Measurements from ENCODE around the gene OR2AK2.

Gene OR2AK2

GRCh38 chr1:247964933-247965332 lies at the start of gene OR2AK2:
OR2AK2 (plus strand) TSS chr1:247965233; CDS start chr1:247965377, 144 bp downstream.
- DNase-seq: no peak

GRCh38 chr1:247919952-247920351 lies 45.1 kb upstream of the OR2AK2 start, which contains the start of gene OR2T8:
OR2T8 (plus strand) TSS chr1:247920252; CDS start chr1:247921018, 766 bp downstream.
- no peak for DNase-seq

- DNase-seq: no peak
Measured at GRCh38 chr1:247923941-247924340, 41.1 kb upstream of the OR2AK2 start.

GRCh38 chr1:247924868-247925267 lies 40.2 kb upstream of the OR2AK2 start, which contains the start of gene OR2AJ1:
OR2AJ1 (plus strand) TSS chr1:247924889; CDS start chr1:247933769, 8,880 bp downstream.
- no peak for DNase-seq

GRCh38 chr1:247933989-247934388 lies 31.0 kb upstream of the OR2AK2 start:
- DNase-seq: no peak

GRCh38 chr1:247935781-247936180 lies 29.3 kb upstream of the OR2AK2 start:
- no peak for DNase-seq

- DNase-seq: no peak
Measured at GRCh38 chr1:247936415-247936814, 28.6 kb upstream of the OR2AK2 start.

GRCh38 chr1:247936965-247937734 lies 27.9 kb upstream of the OR2AK2 start:
- DNase-seq: peak; percentile 15 to 96 (median 64)

- no peak for DNase-seq
Measured at GRCh38 chr1:247942624-247943023, 22.4 kb upstream of the OR2AK2 start.

- no peak for DNase-seq
Measured at GRCh38 chr1:247948558-247948957, 16.5 kb upstream of the OR2AK2 start, which contains the start of gene OR2L8. OR2L8 (plus strand) TSS chr1:247948858; CDS start chr1:247948858, 0 bp downstream.

GRCh38 chr1:247953408-247953807 lies 11.6 kb upstream of the OR2AK2 start:
- no peak for DNase-seq

GRCh38 chr1:247961791-247962190 lies 3.2 kb upstream of the OR2AK2 start:
- no peak for DNase-seq

- no peak for DNase-seq
Measured at GRCh38 chr1:247962911-247963588, 2.0 kb upstream of the OR2AK2 start.

GRCh38 chr1:247966532-247967204 lies 1.6 kb downstream of the OR2AK2 start:
- no peak for DNase-seq

GRCh38 chr1:247992986-247993385 lies 28.0 kb downstream of the OR2AK2 start:
- DNase-seq: no peak

GRCh38 chr1:247998811-247999210 lies 33.8 kb downstream of the OR2AK2 start:
- DNase-seq: no peak

GRCh38 chr1:248000169-248000568 lies 35.1 kb downstream of the OR2AK2 start:
- DNase-seq: no peak

- no peak for DNase-seq
Measured at GRCh38 chr1:248007778-248008177, 42.7 kb downstream of the OR2AK2 start.

GRCh38 chr1:248009681-248010080 lies 44.6 kb downstream of the OR2AK2 start:
- DNase-seq: no peak

- no peak for DNase-seq
Measured at GRCh38 chr1:248013229-248013710, 48.2 kb downstream of the OR2AK2 start, which contains the start of gene OR2L5. OR2L5 (plus strand) TSS chr1:248013660; CDS start chr1:248021948, 8,288 bp downstream.

- no peak for DNase-seq
Measured at GRCh38 chr1:248015803-248016202, 50.8 kb downstream of the OR2AK2 start.
